HG03066 (cell line): ENCODE data around the gene NPIPB2.
"Not testable (repeated sequence)": the region's sequence is repeated elsewhere in the genome, so short reads cannot be mapped to it uniquely, and the experiment has no call there.

Experiments used
- ATAC-seq: cut with Tn5 transposase; IDR thresholded peaks from one replicate; pipeline ENCODE4 v1.9.1; 2021; ENCODE audit warnings: low read depth; ENCODE audit not compliant: unreplicated experiment

Gene NPIPB2

DNA sequence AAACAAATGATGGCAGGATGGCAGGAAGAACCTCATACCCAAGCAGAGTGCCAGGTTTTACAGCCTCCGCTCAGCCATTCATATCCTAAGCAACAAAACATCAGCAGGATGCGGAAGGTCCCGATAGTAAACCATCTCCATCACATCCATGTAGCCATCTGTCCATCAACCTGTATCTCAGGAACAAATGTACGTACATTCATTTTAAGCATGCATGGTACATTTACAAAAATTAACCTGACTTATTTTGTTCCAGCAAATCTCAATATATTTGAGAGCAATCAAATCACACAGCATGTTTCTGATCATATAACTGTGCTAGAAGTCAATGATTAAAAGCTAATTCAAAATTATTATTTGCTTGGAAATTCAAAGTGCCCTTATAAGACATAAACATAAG is at the start of gene NPIPB2:
Gene NPIPB2 (minus strand): TSS at position 101 of the 400 bp plus-strand sequence. CDS start 0 bp downstream, at position 101.
- ATAC-seq = not testable (repeated sequence)

DNA sequence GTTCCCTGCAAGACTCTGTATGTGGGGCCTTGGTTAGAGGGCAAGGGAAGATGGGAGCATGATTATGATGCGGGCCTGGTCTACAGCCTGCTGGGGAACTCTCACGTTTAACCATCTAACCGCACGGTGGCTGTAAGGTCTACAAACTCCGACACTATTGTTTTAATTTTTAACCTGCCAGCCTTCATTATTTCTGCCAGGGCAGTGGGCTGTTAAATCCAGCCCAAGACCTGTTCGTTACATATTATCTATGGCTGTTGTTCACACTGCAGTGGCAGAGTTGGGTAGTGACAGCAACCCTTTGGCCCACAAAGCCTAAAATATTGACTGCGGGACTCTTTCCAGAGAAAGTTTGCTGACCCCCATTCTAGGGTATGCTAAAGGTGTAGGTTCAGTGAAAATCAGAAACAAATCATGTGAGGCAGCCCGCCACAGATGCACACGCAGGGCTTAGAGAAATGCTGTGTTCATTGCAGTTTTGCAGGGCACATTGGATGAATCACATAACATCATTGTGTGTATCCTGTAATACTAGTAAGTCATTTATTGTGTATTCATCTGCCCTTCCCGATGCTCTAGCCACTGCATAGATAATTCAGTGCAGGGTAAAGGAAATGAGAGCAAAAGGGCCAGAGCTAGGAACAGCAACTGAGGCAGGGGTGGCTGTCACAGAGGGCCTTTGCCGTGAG is 49.0 kb upstream of the NPIPB2 start:
- no peak for ATAC-seq

DNA sequence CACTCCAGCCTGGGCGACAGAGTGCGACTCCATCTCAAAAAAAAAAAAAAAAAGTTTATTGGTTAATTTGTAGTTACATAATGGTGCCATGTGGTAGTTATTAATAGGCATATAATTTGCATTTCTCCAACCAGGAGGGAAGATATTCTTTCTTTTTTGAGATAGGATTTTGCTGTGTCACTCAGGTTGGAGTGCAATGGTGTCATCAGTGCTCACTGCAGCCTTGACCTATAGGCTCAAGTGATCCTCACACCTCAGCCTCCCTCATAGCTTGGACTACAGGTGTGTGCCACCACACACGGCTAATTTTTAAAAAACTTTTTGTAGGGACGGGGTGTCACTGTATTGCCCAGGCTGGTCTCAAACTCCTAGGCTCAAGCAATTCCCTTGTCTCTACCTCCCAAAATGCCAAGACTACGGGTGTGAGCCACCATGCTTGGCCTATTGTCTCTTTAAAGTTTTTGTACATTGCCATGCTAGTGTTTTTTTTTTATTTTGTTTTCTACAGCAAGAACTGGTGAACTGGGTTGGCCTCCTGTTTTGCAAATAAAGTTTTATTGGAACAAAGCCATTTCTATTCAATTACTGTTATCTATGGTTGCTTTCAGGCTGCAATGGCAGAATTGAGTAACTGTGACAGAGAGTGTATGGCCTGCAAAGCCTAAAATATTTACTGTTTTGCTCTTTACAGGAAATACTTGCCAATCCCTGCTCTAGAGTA is 46.6 kb upstream of the NPIPB2 start:
- ATAC-seq = no peak

DNA sequence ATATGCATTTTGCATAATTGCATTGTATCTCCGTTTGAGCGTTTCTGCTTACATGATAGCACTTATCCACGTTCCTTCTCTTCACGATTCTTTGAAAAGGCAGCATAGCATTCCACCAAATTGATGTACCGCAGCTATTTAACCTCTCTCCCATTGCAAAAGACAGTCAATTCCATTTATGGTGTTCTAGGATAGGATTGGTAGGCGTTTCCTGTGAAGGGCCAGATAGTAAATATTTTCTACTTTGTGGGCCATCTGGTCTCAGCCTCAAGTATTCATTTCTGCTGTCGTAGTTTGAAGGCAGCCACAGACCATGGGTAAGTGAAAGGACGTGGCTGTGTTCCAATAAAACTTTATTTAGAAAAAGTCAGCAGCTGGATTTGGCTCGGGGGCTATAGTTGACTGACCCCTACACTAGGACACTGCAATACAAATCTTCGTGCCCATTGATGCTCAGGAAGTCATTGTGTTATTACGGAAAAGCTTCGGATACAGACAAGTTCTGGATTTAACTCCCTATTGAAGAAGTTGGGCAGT is 44.7 kb upstream of the NPIPB2 start:
- no peak for ATAC-seq

DNA sequence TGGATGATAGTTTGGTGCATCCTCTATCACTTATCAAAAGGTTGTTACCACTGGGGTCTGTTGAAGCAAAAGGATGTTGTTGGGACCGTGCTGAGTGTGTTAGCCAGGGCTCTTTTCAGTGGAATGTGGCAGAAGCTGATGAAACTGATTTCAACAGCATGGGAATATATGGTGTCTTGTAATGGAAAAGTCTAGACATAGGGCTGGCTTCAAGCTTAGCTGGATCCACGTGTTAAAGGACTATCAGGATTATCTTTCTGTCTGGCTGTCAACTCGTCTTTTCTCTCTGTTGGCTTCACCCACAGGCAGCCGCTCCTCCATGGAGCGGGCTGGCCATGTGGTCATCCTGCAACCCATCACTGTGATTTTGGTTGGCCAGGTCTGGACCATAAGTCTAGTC is 43.4 kb upstream of the NPIPB2 start:
- no peak for ATAC-seq

DNA sequence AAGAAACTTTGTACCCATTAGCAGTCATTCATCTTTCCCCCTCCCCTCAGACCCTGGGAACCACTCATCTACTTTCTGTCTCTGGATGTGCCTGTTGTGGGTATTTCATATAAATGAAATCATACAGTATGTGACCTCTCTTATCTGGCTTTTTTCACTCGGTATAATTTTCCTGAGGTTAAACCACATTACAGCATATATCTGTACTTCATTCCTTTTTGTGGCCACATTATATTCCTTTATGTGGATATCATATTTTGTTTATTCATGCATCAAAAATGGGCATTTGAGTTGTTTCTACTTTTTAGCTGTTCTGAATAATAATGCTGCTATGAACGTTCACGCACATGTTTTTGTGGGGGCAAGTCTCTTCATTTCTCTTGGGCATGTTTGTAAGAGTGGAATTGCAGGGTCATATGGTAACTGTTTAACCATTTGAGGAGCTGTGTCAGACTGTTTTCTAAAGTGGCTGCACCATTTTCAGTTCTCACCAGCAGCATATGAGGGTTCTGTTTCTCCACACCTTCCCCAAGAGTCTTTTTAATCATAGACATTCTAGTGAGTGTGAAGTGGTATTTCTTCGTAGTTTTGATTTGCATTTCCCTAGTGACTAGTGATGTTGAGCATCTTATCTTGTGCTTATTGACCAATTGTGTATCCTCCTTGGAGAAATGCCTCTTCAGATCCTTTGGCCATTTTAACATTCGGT is 38.4 kb upstream of the NPIPB2 start:
- ATAC-seq = peak; percentile 53

DNA sequence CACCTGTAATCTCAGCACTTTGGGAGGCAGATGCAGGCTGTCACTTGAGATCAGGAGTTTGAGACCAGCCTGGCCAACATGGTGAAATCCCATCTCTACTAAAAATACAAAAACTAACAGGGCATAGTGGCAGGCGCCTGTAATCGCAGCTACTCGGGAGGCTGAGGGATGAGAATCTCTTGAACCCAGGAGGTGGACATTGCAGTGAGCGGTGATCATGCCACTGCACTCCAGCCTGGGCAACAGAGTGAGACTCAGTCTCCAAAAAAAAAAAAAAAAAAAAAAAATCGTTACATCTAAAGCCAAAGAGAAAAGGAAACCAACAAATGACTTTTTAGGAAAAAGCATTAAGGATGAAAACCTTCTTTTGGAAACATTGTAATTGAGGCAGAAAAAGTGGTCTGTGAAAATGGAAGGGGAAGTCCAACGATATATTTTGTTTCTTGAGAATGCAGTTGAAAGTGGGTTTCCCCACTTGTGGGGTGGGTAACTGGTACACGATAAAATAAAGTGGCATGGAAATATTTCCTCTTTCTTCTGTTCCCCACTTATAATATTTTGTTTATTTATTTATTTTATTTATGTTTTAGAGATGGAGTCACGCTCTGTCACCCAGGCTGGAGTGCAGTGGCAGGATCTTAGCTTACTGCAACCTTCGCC is 37.3 kb upstream of the NPIPB2 start:
- no peak for ATAC-seq

DNA sequence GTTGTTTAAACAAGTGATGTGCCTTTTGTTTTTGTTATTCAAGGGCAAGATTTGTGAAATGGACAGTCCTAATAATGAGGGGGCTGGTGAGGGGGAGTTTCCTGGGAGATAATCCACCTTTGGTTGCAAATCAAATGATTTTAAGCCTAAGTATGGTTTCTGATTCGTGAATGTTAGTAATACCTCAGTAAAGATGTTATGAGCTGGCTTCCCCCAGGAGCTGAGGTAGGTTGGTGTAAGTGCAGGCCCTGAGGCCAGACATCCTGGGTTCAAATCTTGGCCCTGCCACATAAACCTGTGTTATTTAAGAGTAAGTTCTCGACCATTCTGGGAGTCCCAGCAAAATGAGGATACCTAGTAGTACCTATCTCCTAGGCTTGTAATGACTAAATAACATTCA is 36.2 kb upstream of the NPIPB2 start:
- ATAC-seq = no peak

DNA sequence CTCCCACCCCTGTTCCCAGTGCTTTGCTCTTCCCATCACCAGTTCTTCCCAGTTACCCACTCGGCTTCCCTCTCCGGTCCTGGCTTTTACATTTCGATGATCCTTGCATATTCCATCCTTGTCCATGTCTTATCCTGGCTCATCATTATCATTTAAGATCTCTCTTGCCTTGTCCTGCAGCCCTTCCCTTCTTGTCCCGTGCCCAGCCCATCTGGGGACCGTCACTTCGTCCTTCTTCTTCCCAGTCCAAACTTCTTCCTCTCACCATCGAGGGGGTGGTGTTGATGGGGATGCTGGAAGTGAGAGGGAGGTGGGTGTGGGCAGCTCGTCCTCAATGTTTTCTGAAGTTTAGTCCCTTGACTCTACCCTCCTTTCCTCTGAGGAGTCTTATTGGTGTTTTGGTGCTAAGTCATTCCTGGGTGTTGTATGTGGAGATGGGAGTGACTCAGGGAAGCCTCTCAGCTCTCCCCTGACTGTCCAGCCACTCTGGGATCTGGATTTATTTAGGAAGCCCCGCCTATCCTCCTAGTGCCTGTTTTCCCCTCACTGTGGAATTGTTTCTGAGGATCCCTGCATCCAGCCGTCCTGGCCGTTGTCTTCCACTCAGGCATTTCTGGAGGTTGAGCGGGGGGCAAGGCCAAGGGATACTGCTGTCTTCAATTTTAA is 35.7 kb upstream of the NPIPB2 start:
- ATAC-seq = no peak

DNA sequence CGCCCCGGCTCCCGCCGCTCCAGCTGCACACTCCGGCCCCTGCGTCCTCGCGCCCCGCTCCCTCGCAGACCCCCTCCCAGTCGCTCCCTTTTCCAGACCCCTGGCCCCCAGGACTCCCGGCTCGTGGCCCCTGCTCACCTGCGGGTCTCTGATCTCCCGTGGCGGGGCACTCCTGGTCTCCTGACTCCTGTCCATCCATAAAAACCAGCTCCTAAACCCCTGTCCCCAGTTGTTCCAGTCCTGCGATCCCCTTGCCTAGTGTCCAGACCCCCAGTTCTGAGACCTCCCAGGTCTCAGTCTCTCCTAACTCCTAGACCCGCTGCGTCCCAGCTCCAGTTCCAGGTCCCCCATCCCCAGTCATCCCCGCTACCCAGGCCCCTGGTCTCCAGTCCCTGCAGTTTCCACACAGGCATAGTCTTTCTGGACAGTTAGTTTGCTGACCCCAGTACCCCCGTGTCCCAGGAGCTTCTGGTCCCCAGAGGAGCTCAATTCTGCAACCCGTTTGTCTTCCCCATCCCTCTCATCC is 35.1 kb upstream of the NPIPB2 start:
- ATAC-seq = peak; percentile 23

DNA sequence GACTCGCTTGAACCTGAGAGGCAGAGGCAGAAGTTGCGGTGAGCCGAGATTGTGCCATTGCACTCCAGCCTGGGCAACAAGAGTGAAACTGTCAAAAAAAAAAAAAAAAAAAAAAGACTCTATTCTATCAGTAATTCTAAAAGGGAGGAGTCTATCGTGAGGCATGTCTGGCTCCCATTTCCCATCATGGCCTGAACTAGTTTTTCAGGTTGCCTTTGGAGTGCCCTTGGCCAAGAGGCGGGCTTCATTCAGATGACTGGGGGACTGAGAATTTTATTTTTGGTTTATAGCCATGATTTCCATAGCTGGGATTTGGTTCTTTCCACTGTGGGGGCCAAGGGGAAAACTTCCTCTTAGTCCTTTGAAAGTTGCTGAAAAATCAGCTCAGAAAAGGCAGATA is 31.2 kb upstream of the NPIPB2 start:
- no peak for ATAC-seq

DNA sequence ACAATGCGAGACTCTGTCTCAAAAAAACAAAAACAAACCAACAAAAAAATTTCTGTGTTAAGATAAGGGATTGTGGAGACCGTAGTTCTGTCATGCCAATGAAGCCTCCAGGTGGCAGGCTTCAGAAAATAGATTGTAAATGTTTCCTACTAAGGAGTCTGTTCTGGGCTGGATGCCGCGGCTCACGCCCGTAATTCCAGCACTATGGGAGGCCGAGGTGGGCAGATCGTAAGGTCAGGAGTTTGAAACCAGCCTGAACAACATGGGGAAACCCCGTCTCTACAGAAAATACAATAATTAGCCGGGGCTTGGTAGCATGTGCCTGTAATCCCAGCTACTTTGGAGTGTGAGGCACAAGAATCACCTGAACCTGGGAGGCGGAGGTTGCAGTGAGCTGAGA is 30.3 kb upstream of the NPIPB2 start:
- no peak for ATAC-seq

DNA sequence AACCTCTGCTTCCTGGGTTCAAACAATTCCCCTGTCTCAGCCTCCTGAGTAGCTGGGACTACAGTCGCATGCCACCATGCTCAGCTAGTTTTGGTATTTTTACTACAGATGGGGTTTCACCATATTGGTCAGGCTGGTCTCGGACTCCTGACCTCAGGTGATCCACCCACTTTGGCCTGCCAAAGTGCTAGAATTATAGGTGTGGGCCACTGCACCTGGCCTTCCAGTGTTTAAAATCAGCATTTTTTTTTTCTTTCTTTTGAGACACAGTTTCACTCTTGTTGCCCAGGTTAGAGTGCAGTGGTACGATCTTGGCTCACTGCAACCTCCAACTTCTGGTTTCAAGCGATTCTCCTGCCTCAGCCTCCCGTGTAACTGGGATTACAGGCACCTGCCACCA is 28.4 kb upstream of the NPIPB2 start:
- not testable (repeated sequence) for ATAC-seq

DNA sequence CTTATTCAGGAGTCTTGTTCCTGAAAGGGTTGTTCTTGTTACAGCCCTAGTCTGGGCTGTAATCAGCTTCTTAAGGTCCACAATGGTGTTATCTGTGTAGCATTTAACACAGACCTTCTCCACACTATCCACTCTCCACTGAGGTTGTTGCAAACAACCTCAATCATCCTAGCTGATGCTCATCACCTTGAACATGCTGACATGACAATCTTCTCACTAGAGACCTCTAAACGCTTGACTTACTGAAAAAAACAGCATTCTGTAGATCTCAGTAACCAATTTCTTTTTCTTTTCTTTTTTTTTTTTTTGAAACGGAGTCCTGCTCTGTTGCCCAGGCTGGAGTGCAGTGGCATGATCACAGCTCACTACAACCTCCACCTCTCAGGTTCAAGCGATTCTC is 26.7 kb upstream of the NPIPB2 start:
- no peak for ATAC-seq

DNA sequence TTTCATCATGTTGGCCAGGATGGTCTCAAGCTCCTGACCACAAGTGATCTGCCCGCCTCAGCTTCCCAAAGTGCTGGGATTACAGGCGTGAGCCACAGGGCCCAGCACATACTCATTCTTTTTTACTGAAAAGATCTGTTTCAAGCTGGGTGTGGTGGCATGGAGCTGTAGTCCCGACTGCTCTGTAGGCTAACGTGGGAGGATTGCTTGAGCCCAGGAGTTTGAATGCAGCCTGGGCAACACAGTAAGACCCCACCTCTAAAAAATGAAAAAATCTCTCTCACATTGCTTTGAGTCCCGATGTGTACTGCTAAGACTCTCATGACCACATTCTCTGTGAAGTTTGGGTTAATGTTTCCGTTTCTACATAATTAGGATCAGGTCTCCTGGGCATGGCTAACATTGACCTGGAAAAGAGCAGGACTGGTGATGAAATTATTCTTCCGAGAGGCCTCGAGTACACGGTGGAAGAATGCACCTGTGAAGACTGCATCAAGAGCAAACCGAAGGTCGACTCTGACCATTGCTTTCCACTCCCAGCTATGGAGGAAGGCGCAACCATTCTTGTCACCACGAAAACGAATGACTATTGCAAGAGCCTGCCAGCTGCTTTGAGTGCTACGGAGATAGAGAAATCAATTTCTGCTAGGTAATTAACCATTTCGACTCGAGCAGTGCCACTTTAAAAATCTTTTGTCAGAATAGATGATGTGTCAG is 25.5 kb upstream of the NPIPB2 start:
- no peak for ATAC-seq

DNA sequence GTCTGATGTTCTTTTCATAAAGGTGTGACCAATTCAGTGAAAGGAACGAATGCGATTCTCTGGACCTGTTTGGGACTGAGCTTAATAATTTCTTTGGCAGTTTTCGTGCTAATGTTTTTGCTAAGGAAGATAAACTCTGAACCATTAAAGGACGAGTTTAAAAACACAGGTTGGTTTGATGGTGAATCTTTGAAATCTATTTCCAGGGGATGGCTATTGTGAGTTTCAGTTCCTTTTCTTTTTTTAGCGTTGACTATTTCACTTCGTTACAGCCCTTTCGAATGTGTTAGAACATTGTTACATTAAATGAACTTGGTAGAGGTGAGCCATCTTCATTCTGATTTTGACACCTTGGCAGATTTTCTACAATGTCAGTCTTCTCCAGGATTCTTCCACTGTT is 24.3 kb upstream of the NPIPB2 start:
- no peak for ATAC-seq

DNA sequence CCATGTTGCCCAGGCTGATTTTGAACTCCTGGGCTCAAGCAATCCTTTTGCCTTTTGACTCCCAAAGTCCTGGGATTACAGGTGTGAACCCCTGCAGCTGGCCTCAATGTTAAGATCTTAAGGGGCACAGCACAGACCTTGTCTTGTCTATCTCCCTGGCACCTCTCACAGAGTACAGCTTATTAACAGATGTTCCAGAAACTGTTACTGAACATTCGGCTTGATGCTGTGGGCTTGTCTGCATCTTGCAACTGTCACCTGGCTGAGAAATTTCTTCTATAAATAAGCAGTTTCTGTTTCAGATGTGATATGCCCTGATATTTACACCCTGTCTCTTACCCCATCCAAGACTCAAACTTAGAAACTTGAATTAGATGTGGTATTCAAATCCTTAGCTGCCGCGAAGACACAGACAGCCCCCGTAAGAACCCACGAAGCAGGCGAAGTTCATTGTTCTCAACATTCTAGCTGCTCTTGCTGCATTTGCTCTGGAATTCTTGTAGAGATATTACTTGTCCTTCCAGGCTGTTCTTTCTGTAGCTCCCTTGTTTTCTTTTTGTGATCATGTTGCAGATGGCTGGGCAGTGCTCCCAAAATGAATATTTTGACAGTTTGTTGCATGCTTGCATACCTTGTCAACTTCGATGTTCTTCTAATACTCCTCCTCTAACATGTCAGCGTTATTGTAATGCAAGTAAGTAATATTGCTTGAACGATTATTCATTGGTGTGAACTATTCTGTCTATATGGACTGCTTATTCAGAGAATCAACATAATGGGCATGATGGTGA is 23.1 kb upstream of the NPIPB2 start, which contains the start of gene TNFRSF17:
Gene TNFRSF17 (plus strand): TSS at position 450 of the 791 bp plus-strand sequence. CDS start 115 bp downstream, at position 565.
- peak; percentile 65 for ATAC-seq

DNA sequence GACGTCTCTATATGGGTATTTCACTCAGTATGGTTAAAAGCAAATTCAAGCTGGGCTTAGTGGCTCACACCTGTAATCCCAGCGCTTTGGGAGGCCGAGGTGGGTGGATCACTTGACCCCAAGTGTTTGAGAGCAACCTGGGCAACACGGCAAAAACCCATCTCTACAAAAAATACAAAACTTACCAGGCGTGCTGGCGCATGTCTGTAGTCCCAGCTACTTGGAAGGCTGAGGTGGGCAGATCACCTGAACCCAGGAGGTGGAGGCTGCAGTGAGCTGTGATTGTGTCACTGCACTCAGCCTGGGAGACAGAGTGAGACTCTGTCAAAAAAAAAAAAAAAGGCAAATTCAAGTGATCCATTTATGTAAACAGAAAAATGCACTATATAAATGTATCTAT is 21.9 kb upstream of the NPIPB2 start:
- no peak for ATAC-seq
